Stimulated activated naive CD8-positive, alpha-beta T cell treated with anti-CD3 and anti-CD28 coated beads, Interleukin-15, Interleukin-2, amounts not matched to agents 100 ng/mL and 50 ng/mL, for 24 hours (primary cell): ENCODE results near the gene SMIM5.

Experiments
- H3K27ac Mint-ChIP-seq: one replicate; pipeline ENCODE4 v1.8.0; 2021; ENCODE audit warnings: mild to moderate bottlenecking, mixed read lengths
- H3K27me3 Mint-ChIP-seq: one replicate; pipeline ENCODE4 v1.8.0; 2021; ENCODE audit warnings: mixed read lengths
- H3K36me3 Mint-ChIP-seq: one replicate; pipeline ENCODE4 v1.8.0; 2021; ENCODE audit warnings: low read depth, mixed read lengths
- H3K4me1 Mint-ChIP-seq: one replicate; pipeline ENCODE4 v1.8.0; 2021; ENCODE audit warnings: low read depth, mixed read lengths
- H3K4me3 Mint-ChIP-seq: one replicate; pipeline ENCODE4 v1.8.0; 2021; ENCODE audit warnings: mild to moderate bottlenecking, mixed read lengths
- H3K9me3 Mint-ChIP-seq: one replicate; pipeline ENCODE4 v1.8.0; 2021; ENCODE audit warnings: mixed read lengths

Gene SMIM5

GRCh38 chr17:75595284-75595919 is 37.8 kb upstream of the SMIM5 start:
- H3K9me3 Mint-ChIP-seq = no peaks in the 10 kb centered on the region
- H3K27me3 Mint-ChIP-seq = no peaks in the 10 kb centered on the region
- H3K36me3 Mint-ChIP-seq = no peaks in the 10 kb centered on the region
- H3K4me3 Mint-ChIP-seq = no peak overlapping the region
- no peaks in the 10 kb centered on the region for H3K4me1 Mint-ChIP-seq
- H3K27ac Mint-ChIP-seq = no peak overlapping the region

GRCh38 chr17:75595920-75596313 is 37.3 kb upstream of the SMIM5 start:
- Mint-ChIP-seq H3K27ac (no peak overlapping the region), H3K4me3 (no peak overlapping the region), H3K36me3 (no peaks in the 10 kb centered on the region), H3K9me3 (no peaks in the 10 kb centered on the region), H3K27me3 (no peaks in the 10 kb centered on the region), H3K4me1 (no peaks in the 10 kb centered on the region)

DNA sequence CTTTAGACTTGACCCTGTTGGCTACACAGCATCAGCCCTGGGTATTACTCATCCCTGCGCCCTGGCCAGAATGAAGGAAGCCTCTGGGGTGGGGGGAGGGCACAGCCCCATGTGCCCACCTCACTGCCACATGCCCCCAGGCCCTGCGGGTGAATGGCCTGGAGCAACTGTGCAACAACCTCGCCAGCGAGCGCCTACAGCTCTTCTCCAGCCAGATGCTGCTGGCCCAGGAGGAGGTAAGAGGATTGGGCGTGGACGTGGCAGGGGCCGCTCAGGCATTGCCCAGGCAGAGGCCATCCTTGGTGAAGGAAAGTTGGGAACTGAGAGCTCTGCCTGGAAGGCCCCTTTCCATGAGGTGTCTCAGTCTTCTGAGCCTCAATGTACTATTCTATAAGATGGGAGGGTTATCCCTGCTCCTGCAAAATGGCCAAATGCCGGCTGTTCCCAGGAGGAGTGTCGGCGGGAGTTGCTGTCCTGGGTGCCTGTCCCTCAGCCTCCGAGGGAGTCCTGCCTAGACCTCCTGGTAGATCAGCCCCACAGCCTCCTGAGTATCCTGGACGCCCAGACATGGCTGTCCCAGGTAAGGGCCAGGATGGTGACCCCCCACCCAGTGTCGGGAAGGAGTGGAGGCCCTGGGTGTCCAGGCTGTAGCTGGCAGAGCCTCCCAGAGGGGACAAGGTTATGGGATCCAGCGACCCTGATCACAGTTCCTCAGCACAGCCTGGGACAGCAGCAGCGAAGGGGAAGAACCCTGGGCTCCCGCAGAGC is 36.7 kb upstream of the SMIM5 start:
- H3K27me3 Mint-ChIP-seq = no peaks in the 10 kb centered on the region
- no peak overlapping the region for H3K27ac Mint-ChIP-seq
- no peaks in the 10 kb centered on the region for H3K4me1 Mint-ChIP-seq
- H3K9me3 Mint-ChIP-seq = no peaks in the 10 kb centered on the region
- H3K4me3 Mint-ChIP-seq = no peak overlapping the region
- no peaks in the 10 kb centered on the region for H3K36me3 Mint-ChIP-seq

- no peaks in the 10 kb centered on the region for H3K9me3 Mint-ChIP-seq
- H3K27me3 Mint-ChIP-seq = no peaks in the 10 kb centered on the region
- no peak overlapping the region for H3K27ac Mint-ChIP-seq
- H3K4me1 Mint-ChIP-seq = no peaks in the 10 kb centered on the region
- no peak overlapping the region for H3K4me3 Mint-ChIP-seq
- H3K36me3 Mint-ChIP-seq = no peaks in the 10 kb centered on the region
These were observed 31.9 kb upstream of the SMIM5 start for GRCh38 chr17:75601057-75601987.

- Mint-ChIP-seq H3K27me3 (no peaks in the 10 kb centered on the region), H3K4me1 (no peaks in the 10 kb centered on the region), H3K27ac (no peak overlapping the region), H3K36me3 (no peaks in the 10 kb centered on the region), H3K9me3 (no peaks in the 10 kb centered on the region), H3K4me3 (no peak overlapping the region)
These were observed 30.6 kb upstream of the SMIM5 start for GRCh38 chr17:75602644-75603043.

GRCh38 chr17:75603123-75603522 is 30.1 kb upstream of the SMIM5 start:
- Mint-ChIP-seq H3K27ac (no peak overlapping the region), H3K4me3 (no peak overlapping the region), H3K4me1 (no peaks in the 10 kb centered on the region), H3K36me3 (no peaks in the 10 kb centered on the region), H3K9me3 (no peaks in the 10 kb centered on the region), H3K27me3 (no peaks in the 10 kb centered on the region)

- Mint-ChIP-seq H3K4me1 (no peaks in the 10 kb centered on the region), H3K27ac (no peak overlapping the region), H3K27me3 (no peaks in the 10 kb centered on the region), H3K9me3 (no peaks in the 10 kb centered on the region), H3K4me3 (no peak overlapping the region), H3K36me3 (no peaks in the 10 kb centered on the region)
These were observed 29.1 kb upstream of the SMIM5 start for GRCh38 chr17:75604034-75604695.

GRCh38 chr17:75605790-75606189 is 27.4 kb upstream of the SMIM5 start:
- H3K36me3 Mint-ChIP-seq = no peaks in the 10 kb centered on the region
- no peaks in the 10 kb centered on the region for H3K27me3 Mint-ChIP-seq
- H3K27ac Mint-ChIP-seq = no peak overlapping the region
- H3K9me3 Mint-ChIP-seq = no peaks in the 10 kb centered on the region
- H3K4me3 Mint-ChIP-seq = no peak overlapping the region
- H3K4me1 Mint-ChIP-seq = no peaks in the 10 kb centered on the region

DNA sequence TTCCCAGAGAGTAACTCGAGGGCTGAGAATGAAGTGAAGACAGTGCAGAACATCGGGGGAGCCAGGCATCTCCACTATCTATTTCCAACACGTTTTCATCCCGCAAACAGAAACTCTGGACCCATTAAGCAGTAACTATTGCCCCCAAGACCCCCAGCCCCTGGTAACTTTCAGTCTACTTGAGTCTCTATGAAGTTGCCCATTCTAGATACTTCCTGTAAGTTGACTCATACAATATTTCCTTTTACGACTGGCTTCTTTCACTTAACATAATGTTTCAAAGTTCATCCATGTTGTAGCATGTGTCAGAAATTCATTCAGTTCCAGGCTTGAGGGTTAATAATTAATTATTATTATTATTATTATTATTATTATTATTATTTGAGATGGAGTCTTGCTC is 26.1 kb upstream of the SMIM5 start:
- no peaks in the 10 kb centered on the region for H3K36me3 Mint-ChIP-seq
- no peak overlapping the region for H3K4me3 Mint-ChIP-seq
- no peak overlapping the region for H3K27ac Mint-ChIP-seq
- no peaks in the 10 kb centered on the region for H3K27me3 Mint-ChIP-seq
- no peaks in the 10 kb centered on the region for H3K4me1 Mint-ChIP-seq
- no peaks in the 10 kb centered on the region for H3K9me3 Mint-ChIP-seq

DNA sequence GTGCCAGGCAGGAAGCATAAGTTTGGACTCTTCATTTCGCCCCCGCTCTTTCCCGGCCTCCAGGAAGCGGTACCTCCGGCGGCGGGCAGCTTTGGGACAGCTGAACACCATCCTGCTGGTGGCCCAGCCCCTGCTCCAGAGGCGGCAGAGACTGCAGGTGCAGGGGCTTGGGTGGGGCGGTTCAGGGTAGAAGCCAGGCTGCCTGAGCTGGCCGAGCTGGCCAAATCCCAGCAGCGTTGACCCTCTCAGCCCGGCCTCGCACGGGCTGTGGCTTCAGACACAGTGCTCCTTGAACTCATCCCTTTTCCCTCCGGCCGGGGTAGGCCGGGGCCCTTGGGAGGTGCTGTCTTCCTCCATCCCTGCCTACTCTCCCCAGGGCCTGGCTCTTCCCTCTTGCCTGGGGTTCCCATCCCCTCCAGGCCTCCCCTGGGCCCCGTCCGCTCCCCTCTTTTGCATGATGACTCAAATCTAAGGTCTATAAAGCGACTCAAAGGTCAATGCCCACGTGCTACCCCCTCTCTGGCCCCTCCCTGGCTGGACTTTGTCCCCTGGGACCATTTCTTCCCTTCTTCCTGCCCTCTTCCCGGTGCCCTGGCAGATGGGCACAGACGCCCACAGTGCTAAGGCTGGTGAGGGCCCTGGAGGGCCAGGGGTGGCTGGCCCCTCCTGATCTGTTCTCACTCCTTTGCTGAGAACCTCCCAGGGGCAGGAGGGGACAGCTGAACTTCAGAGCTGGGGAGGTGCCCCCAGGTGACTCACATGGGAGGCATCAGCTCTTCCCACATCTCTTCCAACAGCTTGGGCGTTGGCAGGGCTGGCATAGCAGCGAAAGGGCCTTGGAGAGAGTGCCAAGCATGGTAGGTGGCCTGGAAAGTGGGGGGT is 22.9 kb upstream of the SMIM5 start:
- no peaks in the 10 kb centered on the region for H3K9me3 Mint-ChIP-seq
- H3K4me3 Mint-ChIP-seq = no peak overlapping the region
- no peaks in the 10 kb centered on the region for H3K4me1 Mint-ChIP-seq
- H3K27ac Mint-ChIP-seq = no peak overlapping the region
- H3K36me3 Mint-ChIP-seq = no peaks in the 10 kb centered on the region
- H3K27me3 Mint-ChIP-seq = no peaks in the 10 kb centered on the region

- H3K4me3 Mint-ChIP-seq = no peak overlapping the region
- H3K9me3 Mint-ChIP-seq = no peaks in the 10 kb centered on the region
- H3K27ac Mint-ChIP-seq = no peak overlapping the region
- no peaks in the 10 kb centered on the region for H3K4me1 Mint-ChIP-seq
- no peaks in the 10 kb centered on the region for H3K27me3 Mint-ChIP-seq
- no peaks in the 10 kb centered on the region for H3K36me3 Mint-ChIP-seq
These were observed 21.3 kb upstream of the SMIM5 start for GRCh38 chr17:75611851-75612429.

DNA sequence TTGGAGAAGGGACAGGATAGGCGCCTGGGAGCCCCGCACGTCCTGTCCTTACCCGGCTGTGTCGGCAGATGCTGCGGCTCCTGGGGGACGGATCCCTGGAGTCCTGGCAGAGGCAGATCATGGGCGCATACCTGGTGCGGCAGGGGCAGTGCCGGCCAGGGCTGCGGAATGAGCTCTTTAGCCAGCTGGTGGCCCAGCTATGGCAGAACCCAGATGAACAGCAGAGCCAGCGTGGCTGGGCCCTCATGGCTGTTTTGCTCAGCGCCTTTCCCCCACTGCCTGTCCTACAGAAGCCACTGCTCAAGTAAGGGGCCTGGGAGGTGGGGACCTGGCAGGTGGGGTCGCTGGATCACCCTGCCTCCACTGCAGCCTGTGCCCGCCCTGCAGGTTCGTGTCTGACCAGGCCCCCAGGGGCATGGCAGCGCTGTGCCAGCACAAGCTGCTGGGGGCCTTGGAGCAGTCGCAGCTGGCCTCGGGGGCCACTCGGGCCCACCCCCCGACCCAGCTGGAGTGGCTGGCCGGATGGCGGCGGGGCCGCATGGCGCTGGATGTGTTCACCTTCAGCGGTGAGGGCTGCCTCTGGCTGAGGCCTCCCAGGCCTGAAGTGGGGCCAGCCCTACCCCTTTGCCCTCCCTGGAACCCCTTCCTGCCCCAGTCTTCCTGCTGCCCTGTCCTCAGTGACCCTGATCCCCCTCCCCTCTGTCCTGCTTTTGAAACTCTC is 20.2 kb upstream of the SMIM5 start:
- Mint-ChIP-seq H3K27me3 (no peaks in the 10 kb centered on the region), H3K9me3 (no peaks in the 10 kb centered on the region), H3K36me3 (no peaks in the 10 kb centered on the region), H3K4me3 (no peak overlapping the region), H3K4me1 (no peaks in the 10 kb centered on the region), H3K27ac (no peak overlapping the region)

GRCh38 chr17:75614006-75614405 is 19.2 kb upstream of the SMIM5 start:
- Mint-ChIP-seq H3K4me3 (no peak overlapping the region), H3K27ac (no peak overlapping the region), H3K27me3 (no peaks in the 10 kb centered on the region), H3K4me1 (no peaks in the 10 kb centered on the region), H3K9me3 (no peaks in the 10 kb centered on the region), H3K36me3 (no peaks in the 10 kb centered on the region)
